ENCODE results near the gene SERPINB3. TPM values are rescaled to one million over a fixed set of nuclear protein-coding genes. Genes with fewer than 3 reads are reported as not detected.
A peak's percentile ranks its signal among the peaks of the same experiment; 100 is the strongest.
"Not testable (repeated sequence)": the region's sequence is repeated elsewhere in the genome, so short reads cannot be mapped to it uniquely, and the experiment has no call there.

The SERPINB3 gene
- polyA plus RNA-seq, 1 donor (not counting 4 experiments of a cell fraction or from before 2014, with no cell fraction given): 12.7 TPM

GRCh38 chr18:63648241-63648640 lies 13.5 kb downstream of the SERPINB3 start:
- FAIRE-seq: peak; percentile 17
- DNase-seq (ENCODE audit: low read depth, low spot score): no peak

DNA sequence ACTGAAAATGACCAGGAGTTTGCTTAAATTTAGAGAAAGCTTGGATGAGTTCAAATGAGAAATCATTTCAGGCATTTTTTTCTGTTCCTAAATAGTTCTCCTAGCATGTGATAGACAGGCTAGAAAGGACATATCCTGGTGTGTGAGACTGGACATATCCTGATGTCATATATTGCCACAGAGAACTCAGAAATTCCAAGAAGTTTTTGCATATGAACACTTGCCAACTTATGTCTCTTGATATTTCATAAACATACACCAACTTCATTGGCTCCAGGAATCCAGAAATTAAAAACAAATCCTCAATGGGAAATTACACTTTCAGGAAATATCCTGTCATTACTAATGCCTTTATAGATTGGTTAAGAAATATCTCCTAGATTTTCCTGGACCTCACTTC lies 14.8 kb downstream of the SERPINB3 start:
- Histone ChIP-seq H3K36me3 (ENCODE audit: control insufficient read depth in 2 of 2, extremely low read depth in 1 of 2, insufficient read depth in 2 of 2, low read length in 2 of 2) (no peaks in the 10 kb centered on the region), H3K4me3 (ENCODE audit: control insufficient read depth in 2 of 3, extremely low read depth in 1 of 3, insufficient read depth in 2 of 3, low read depth in 1 of 3, low read length in 3 of 3) (no peak overlapping the region), H2AFZ (ENCODE audit: control insufficient read depth, low read length) (no peak overlapping the region), H3K9ac (ENCODE audit: control insufficient read depth, extremely low read depth, insufficient read depth, low read length) (no peak overlapping the region), H3K4me1 (ENCODE audit: control insufficient read depth, extremely low read depth, insufficient read depth, low read length) (peaks cover 3% of the 10 kb centered on the region), H3K9me3 (ENCODE audit: control insufficient read depth, low read depth, low read length) (no peaks in the 10 kb centered on the region), H3K9me1 (ENCODE audit: control insufficient read depth, extremely low read depth, insufficient read depth, low read length) (no peaks in the 10 kb centered on the region), H4K20me1 (ENCODE audit: control insufficient read depth, extremely low read depth, insufficient read depth, low read length) (no peaks in the 10 kb centered on the region), H3K27ac (ENCODE audit: control insufficient read depth, insufficient read depth, low read length) (no peak overlapping the region), H3K79me2 (ENCODE audit: control insufficient read depth, insufficient read depth, low read length) (no peaks in the 10 kb centered on the region), H3K4me2 (ENCODE audit: control insufficient read depth, extremely low read depth, insufficient read depth, low read depth, low read length) (no peak overlapping the region), H3K27me3 (ENCODE audit: control insufficient read depth, extremely low read depth, insufficient read depth, low read length) (no peaks in the 10 kb centered on the region)
- TF ChIP-seq EZH2 (IDR thresholded peaks at IDR 0.05; ENCODE audit: low read length): no peak
- TF ChIP-seq CTCF (optimal IDR thresholded peaks at IDR 0.05 in 1 of 3, IDR thresholded peaks at IDR 0.05 in 1 of 3, conservative IDR thresholded peaks at IDR 0.05 in 1 of 3; ENCODE audit: extremely low read depth in 1 of 3, insufficient read depth in 2 of 3, low read length in 3 of 3): no peak
- no peak for DNase-seq (ENCODE audit: low read depth, low spot score)
- no peak for FAIRE-seq
- dilution Hi-C loops (cut with MboI; ENCODE audit: extremely low pct_ligation_motif_present, low sequenced_read_pairs): no loop called here

More at GRCh38 chr18:63648241-63648640, 13.5 kb downstream of the SERPINB3 start:
- Histone ChIP-seq H3K27me3 (ENCODE audit: control insufficient read depth, extremely low read depth, insufficient read depth, low read length) (no peaks in the 10 kb centered on the region), H4K20me1 (ENCODE audit: control insufficient read depth, extremely low read depth, insufficient read depth, low read length) (no peaks in the 10 kb centered on the region), H2AFZ (ENCODE audit: control insufficient read depth, low read length) (no peak overlapping the region), H3K4me3 (ENCODE audit: control insufficient read depth in 2 of 3, extremely low read depth in 1 of 3, insufficient read depth in 2 of 3, low read depth in 1 of 3, low read length in 3 of 3) (no peak overlapping the region), H3K4me1 (ENCODE audit: control insufficient read depth, extremely low read depth, insufficient read depth, low read length) (no peaks in the 10 kb centered on the region), H3K4me2 (ENCODE audit: control insufficient read depth, extremely low read depth, insufficient read depth, low read depth, low read length) (no peak overlapping the region), H3K9me3 (ENCODE audit: control insufficient read depth, low read depth, low read length) (no peaks in the 10 kb centered on the region), H3K27ac (ENCODE audit: control insufficient read depth, insufficient read depth, low read length) (no peak overlapping the region), H3K36me3 (ENCODE audit: control insufficient read depth in 2 of 2, extremely low read depth in 1 of 2, insufficient read depth in 2 of 2, low read length in 2 of 2) (no peaks in the 10 kb centered on the region), H3K79me2 (ENCODE audit: control insufficient read depth, insufficient read depth, low read length) (no peaks in the 10 kb centered on the region), H3K9me1 (ENCODE audit: control insufficient read depth, extremely low read depth, insufficient read depth, low read length) (no peaks in the 10 kb centered on the region), H3K9ac (ENCODE audit: control insufficient read depth, extremely low read depth, insufficient read depth, low read length) (no peak overlapping the region)
- dilution Hi-C loops (cut with MboI; ENCODE audit: extremely low pct_ligation_motif_present, low sequenced_read_pairs): no loop called here
- TF ChIP-seq CTCF (optimal IDR thresholded peaks at IDR 0.05 in 1 of 3, IDR thresholded peaks at IDR 0.05 in 1 of 3, conservative IDR thresholded peaks at IDR 0.05 in 1 of 3; ENCODE audit: extremely low read depth in 1 of 3, insufficient read depth in 2 of 3, low read length in 3 of 3) (no peak), EZH2 (IDR thresholded peaks at IDR 0.05; ENCODE audit: low read length) (no peak)

DNA sequence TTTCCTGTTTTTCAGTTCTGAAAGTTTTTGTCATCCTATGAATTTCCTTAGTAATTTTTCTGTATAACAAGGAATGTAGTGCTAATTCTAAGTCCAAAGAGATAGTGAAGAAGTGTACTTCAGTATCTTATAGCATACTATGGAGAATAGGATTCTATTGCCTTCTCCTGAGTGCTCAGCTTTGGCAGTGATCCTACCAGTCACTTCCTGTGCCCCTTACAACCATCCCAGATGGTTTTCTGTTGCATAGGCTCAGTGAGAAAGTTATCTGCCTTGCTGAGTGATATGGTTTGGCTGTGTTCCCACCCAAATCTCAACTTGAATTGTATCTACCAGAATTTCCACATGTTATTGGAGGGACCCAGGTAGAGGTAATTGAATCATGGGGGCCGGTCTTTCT lies 17.0 kb downstream of the SERPINB3 start:
- peak; percentile 96 for FAIRE-seq
- H2AFZ ChIP-seq (ENCODE audit: control insufficient read depth, low read length); H3K36me3 ChIP-seq (ENCODE audit: control insufficient read depth in 2 of 2, extremely low read depth in 1 of 2, insufficient read depth in 2 of 2, low read length in 2 of 2); H3K79me2 ChIP-seq (ENCODE audit: control insufficient read depth, insufficient read depth, low read length); H3K4me2 ChIP-seq (ENCODE audit: control insufficient read depth, extremely low read depth, insufficient read depth, low read depth, low read length); H3K4me3 ChIP-seq (ENCODE audit: control insufficient read depth in 2 of 3, extremely low read depth in 1 of 3, insufficient read depth in 2 of 3, low read depth in 1 of 3, low read length in 3 of 3); H3K4me1 ChIP-seq (ENCODE audit: control insufficient read depth, extremely low read depth, insufficient read depth, low read length); H3K9me3 ChIP-seq (ENCODE audit: control insufficient read depth, low read depth, low read length); H3K27ac ChIP-seq (ENCODE audit: control insufficient read depth, insufficient read depth, low read length); dilution Hi-C loops (cut with MboI; ENCODE audit: extremely low pct_ligation_motif_present, low sequenced_read_pairs); H4K20me1 ChIP-seq (ENCODE audit: control insufficient read depth, extremely low read depth, insufficient read depth, low read length); H3K27me3 ChIP-seq (ENCODE audit: control insufficient read depth, extremely low read depth, insufficient read depth, low read length); H3K9ac ChIP-seq (ENCODE audit: control insufficient read depth, extremely low read depth, insufficient read depth, low read length); DNase-seq (ENCODE audit: low read depth, low spot score); H3K9me1 ChIP-seq (ENCODE audit: control insufficient read depth, extremely low read depth, insufficient read depth, low read length): not testable (repeated sequence)

DNA sequence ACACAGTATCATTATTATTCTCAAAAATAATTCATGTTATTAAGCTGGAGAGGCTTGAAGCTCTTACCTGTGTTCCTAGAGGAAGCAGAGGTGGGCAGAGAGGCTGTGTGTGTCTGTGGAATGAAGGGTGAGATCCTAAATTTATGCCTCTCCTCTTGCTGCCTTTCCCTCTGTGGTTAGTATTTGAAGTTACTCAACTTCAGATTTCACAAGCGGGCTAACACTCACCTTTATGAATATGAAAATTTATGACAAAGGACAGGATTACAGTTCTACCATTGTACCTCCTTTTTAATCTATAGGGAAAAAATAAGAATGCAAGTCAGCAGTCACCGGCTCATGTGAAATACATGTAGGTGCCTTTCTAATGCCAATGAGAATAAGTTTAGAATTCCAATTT lies 17.6 kb downstream of the SERPINB3 start, which contains the start of gene SERPINB4:
SERPINB4 (minus strand) TSS at position 115 of the 400 bp plus-strand sequence. CDS start 679 bp downstream, outside the sequence.
- H3K36me3 ChIP-seq (ENCODE audit: control insufficient read depth in 2 of 2, extremely low read depth in 1 of 2, insufficient read depth in 2 of 2, low read length in 2 of 2); H3K9me3 ChIP-seq (ENCODE audit: control insufficient read depth, low read depth, low read length); DNase-seq (ENCODE audit: low read depth, low spot score); H3K4me2 ChIP-seq (ENCODE audit: control insufficient read depth, extremely low read depth, insufficient read depth, low read depth, low read length); H3K27ac ChIP-seq (ENCODE audit: control insufficient read depth, insufficient read depth, low read length); H3K9ac ChIP-seq (ENCODE audit: control insufficient read depth, extremely low read depth, insufficient read depth, low read length); H3K27me3 ChIP-seq (ENCODE audit: control insufficient read depth, extremely low read depth, insufficient read depth, low read length); H3K4me1 ChIP-seq (ENCODE audit: control insufficient read depth, extremely low read depth, insufficient read depth, low read length); H2AFZ ChIP-seq (ENCODE audit: control insufficient read depth, low read length); H4K20me1 ChIP-seq (ENCODE audit: control insufficient read depth, extremely low read depth, insufficient read depth, low read length); FAIRE-seq; H3K9me1 ChIP-seq (ENCODE audit: control insufficient read depth, extremely low read depth, insufficient read depth, low read length); H3K4me3 ChIP-seq (ENCODE audit: control insufficient read depth in 2 of 3, extremely low read depth in 1 of 3, insufficient read depth in 2 of 3, low read depth in 1 of 3, low read length in 3 of 3); dilution Hi-C loops (cut with MboI; ENCODE audit: extremely low pct_ligation_motif_present, low sequenced_read_pairs); H3K79me2 ChIP-seq (ENCODE audit: control insufficient read depth, insufficient read depth, low read length): not testable (repeated sequence)

Data from keratinocyte (primary cell).